Nephron (organoid): ENCODE measurements around the gene MLLT1.
A peak's percentile ranks its signal among the peaks of the same experiment; 100 is the strongest.

ENCODE experiments used
- H3K27ac Mint-ChIP-seq, 3 experiments: 2 replicates each; pipeline ENCODE4 v1.8.0; 2020; ENCODE audit warnings: mixed read lengths in 3 of 3, mild to moderate bottlenecking in 2 of 3, moderate library complexity in 1 of 3
- H3K27me3 Mint-ChIP-seq: 2 replicates; pipeline ENCODE4 v1.8.0; 2021; ENCODE audit warnings: low read depth, mild to moderate bottlenecking, moderate library complexity, mixed read lengths
- H3K36me3 Mint-ChIP-seq: 2 replicates; pipeline ENCODE4 v1.8.0; 2020; ENCODE audit warnings: low read depth, mixed read lengths
- H3K4me1 Mint-ChIP-seq: 2 replicates; pipeline ENCODE4 v1.8.0; 2020; ENCODE audit warnings: mixed read lengths
- H3K4me3 Mint-ChIP-seq, 3 experiments: 2 replicates each; pipeline ENCODE4 v1.8.0; 2020; ENCODE audit warnings: mild to moderate bottlenecking in 3 of 3, mixed read lengths in 3 of 3, moderate library complexity in 2 of 3
- H3K9me3 Mint-ChIP-seq: 2 replicates; pipeline ENCODE4 v1.8.0; 2020; ENCODE audit warnings: mixed read lengths
- CTCF ChIP-seq, 3 experiments: fragments of 200-600 bp; sonication (generic); IDR thresholded peaks; one replicate each; pipeline ENCODE4 v1.5.0; 2021; ENCODE audit warnings: antibody characterized with exemption in 3 of 3; ENCODE audit not compliant: unreplicated experiment in 3 of 3

The MLLT1 gene

GRCh38 chr19:6212403-6213265 lies 67.1 kb downstream of the MLLT1 start:
- Mint-ChIP-seq H3K36me3 (peaks cover 11% of the 10 kb centered on the region), H3K27ac (peak overlapping the region in 2 of 3 experiments; percentile 22 to 70), H3K4me3 (peak overlapping the region in 1 of 3 experiments; percentile 9), H3K9me3 (no peaks in the 10 kb centered on the region), H3K4me1 (peaks cover 11% of the 10 kb centered on the region), H3K27me3 (peaks cover 3% of the 10 kb centered on the region)
- TF ChIP-seq CTCF (IDR thresholded peaks at IDR 0.05; ENCODE audit: unreplicated experiment in 3 of 3), result no peak

- no peaks in the 10 kb centered on the region for H3K9me3 Mint-ChIP-seq
- H3K4me3 Mint-ChIP-seq, result peak overlapping the region in 1 of 3 experiments; percentile 9
- H3K27ac Mint-ChIP-seq, result peak overlapping the region in 2 of 3 experiments; percentile 22 to 70
- H3K36me3 Mint-ChIP-seq, result peaks cover 11% of the 10 kb centered on the region
- no peak for TF ChIP-seq CTCF (IDR thresholded peaks at IDR 0.05; ENCODE audit: unreplicated experiment in 3 of 3)
- peaks cover 3% of the 10 kb centered on the region for H3K27me3 Mint-ChIP-seq
- H3K4me1 Mint-ChIP-seq, result peaks cover 8% of the 10 kb centered on the region
These were observed 68.0 kb downstream of the MLLT1 start for GRCh38 chr19:6211632-6212402.

GRCh38 chr19:6210721-6211600 lies 68.8 kb downstream of the MLLT1 start:
- no peaks in the 10 kb centered on the region for H3K9me3 Mint-ChIP-seq
- peaks cover 6% of the 10 kb centered on the region for H3K4me1 Mint-ChIP-seq
- peaks cover 11% of the 10 kb centered on the region for H3K36me3 Mint-ChIP-seq
- H3K27ac Mint-ChIP-seq, result peak overlapping the region in 2 of 3 experiments; percentile 3 to 17
- no peak for TF ChIP-seq CTCF (IDR thresholded peaks at IDR 0.05; ENCODE audit: unreplicated experiment in 3 of 3)
- no peak overlapping the region for H3K4me3 Mint-ChIP-seq
- peaks cover 3% of the 10 kb centered on the region for H3K27me3 Mint-ChIP-seq

- peaks cover 6% of the 10 kb centered on the region for H3K4me1 Mint-ChIP-seq
- peaks cover 11% of the 10 kb centered on the region for H3K36me3 Mint-ChIP-seq
- no peaks in the 10 kb centered on the region for H3K9me3 Mint-ChIP-seq
- TF ChIP-seq CTCF (IDR thresholded peaks at IDR 0.05; ENCODE audit: unreplicated experiment in 3 of 3), result no peak
- H3K27me3 Mint-ChIP-seq, result peaks cover 3% of the 10 kb centered on the region
- no peak overlapping the region for H3K4me3 Mint-ChIP-seq
- H3K27ac Mint-ChIP-seq, result peak overlapping the region in 2 of 3 experiments; percentile 17 to 32
These were observed 69.7 kb downstream of the MLLT1 start for GRCh38 chr19:6210091-6210490.

- no peak for TF ChIP-seq CTCF (IDR thresholded peaks at IDR 0.05; ENCODE audit: unreplicated experiment in 3 of 3)
- H3K4me1 Mint-ChIP-seq, result peaks cover 6% of the 10 kb centered on the region
- H3K36me3 Mint-ChIP-seq, result peaks cover 11% of the 10 kb centered on the region
- H3K4me3 Mint-ChIP-seq, result no peak overlapping the region
- H3K27ac Mint-ChIP-seq, result peak overlapping the region; percentile 25 to 32 (median 27)
- H3K27me3 Mint-ChIP-seq, result peaks cover 3% of the 10 kb centered on the region
- H3K9me3 Mint-ChIP-seq, result no peaks in the 10 kb centered on the region
These were observed 70.1 kb downstream of the MLLT1 start for GRCh38 chr19:6209680-6210079.
